Measurements from ENCODE around the gene KLHL33.

The KLHL33 gene

DNA sequence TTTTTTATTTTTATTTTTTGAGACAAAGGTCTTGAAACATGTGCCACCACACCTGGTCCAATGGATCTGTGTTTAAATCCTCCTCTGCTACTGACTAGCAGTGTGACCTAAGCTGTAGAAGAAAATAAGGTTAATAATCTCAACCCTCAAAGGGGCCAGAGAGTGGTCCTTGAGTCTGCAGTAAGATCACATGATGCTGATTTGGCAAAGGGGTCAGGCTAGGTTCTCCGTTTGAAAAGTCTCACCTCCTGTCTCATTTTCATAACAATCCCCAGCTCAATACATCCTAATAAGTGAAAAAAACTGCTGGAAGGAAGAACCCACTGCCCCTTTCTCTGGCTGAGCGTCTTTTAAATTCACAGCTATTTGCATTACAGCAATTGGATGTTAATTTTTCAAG lies 14.7 kb downstream of the KLHL33 start:
- Histone ChIP-seq H3K27ac (no peak overlapping the region), H3K4me3 (no peak overlapping the region)
- TF ChIP-seq, protein P1, sequence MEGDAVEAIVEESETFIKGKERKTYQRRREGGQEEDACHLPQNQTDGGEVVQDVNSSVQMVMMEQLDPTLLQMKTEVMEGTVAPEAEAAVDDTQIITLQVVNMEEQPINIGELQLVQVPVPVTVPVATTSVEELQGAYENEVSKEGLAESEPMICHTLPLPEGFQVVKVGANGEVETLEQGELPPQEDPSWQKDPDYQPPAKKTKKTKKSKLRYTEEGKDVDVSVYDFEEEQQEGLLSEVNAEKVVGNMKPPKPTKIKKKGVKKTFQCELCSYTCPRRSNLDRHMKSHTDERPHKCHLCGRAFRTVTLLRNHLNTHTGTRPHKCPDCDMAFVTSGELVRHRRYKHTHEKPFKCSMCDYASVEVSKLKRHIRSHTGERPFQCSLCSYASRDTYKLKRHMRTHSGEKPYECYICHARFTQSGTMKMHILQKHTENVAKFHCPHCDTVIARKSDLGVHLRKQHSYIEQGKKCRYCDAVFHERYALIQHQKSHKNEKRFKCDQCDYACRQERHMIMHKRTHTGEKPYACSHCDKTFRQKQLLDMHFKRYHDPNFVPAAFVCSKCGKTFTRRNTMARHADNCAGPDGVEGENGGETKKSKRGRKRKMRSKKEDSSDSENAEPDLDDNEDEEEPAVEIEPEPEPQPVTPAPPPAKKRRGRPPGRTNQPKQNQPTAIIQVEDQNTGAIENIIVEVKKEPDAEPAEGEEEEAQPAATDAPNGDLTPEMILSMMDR (IDR thresholded peaks at IDR 0.05) = no peak
- no peak for DNase-seq (ENCODE audit: low spot score)

DNA sequence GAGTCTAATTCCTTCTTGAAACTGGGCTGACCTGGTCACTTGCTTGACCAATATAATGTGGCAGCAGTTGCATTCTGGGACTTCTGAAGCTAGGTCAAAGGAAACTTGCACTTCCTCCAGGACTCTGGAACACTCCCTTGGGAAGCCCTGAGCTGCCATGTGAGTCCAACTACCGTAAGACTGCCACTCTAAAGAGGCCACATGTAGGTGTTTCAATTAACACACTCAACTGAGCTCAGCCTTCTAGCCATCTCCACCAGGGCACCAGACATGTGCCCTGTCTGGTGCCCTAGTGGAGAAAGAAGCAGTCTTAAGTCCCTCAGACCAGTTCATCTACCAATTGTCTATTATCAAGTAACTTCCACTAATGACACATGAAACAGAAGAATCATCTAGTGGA lies 16.5 kb downstream of the KLHL33 start:
- no peak for DNase-seq (ENCODE audit: low spot score)
- Histone ChIP-seq H3K27ac (no peak overlapping the region), H3K4me3 (no peak overlapping the region)
- TF ChIP-seq, protein P1 (IDR thresholded peaks at IDR 0.05) = no peak

DNA sequence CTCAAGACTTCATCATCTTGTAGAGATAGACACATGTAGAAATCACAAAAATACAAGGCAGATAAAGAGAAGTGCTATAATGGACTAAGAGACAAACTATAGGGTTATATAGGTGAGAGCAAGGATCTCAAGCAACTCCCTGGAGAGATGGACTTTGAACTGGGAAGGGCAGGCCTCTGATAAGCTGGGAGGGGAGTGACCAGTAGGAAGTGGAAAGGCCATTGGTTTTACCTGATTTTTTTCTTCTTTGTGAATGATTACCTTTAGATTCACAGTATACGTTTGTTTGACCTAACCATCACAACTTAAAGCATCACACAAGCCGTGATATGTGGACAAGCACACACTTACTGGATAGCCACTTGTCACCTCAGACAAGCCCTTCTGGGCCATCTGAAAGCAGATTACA lies 17.5 kb downstream of the KLHL33 start:
- no peak for DNase-seq (ENCODE audit: low spot score)
- no peak overlapping the region for H3K27ac ChIP-seq

DNA sequence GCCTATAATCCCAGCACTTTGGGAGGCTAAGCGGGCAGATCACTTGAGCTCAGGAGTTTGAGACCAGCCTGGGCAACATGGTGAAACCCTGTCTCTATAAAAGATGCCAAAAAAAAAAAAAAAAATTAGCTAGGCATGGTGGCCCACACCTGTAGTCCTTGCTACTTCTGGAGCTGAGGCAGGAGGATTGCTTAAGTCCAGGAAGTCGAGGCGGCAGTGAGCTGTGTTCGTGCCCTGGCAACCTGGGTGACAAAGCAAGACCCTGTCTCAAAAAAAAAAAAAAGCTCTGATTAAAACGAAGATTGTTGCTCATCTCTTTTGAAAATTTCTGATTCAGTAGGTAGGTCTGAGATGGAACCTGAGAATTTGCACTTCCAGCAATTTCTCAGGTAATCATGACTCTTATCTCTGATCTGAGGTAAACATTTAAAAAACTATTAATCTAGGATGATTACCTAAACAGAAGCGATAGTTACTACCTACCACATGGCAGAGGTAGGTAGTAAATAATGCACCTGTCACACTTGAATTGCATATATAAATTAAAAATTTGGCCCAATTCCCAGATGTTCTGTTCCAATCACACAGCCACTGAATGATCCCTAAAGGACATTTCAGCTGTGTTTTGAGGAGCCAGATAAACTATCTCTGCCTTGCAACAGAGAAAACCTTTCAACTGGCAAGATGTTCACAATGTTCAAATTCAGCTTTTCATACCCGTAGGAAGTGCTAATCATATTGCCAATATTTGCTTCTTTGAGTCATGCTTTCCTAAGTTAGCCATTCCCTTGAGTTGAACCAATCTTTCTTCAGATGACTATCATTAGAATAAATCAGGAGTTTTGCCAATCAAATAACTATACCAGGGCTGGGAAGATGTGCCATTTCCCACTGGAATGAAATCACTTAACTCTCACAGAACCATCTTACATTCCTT lies 18.4 kb downstream of the KLHL33 start:
- DNase-seq (ENCODE audit: low spot score) = no peak
- Histone ChIP-seq H3K27ac (no peak overlapping the region), H3K4me3 (no peak overlapping the region)
- TF ChIP-seq, protein P1 (IDR thresholded peaks at IDR 0.05) = no peak

More for the DNA sequence above, 17.5 kb downstream of the KLHL33 start:
- H3K4me3 ChIP-seq = no peak overlapping the region
- TF ChIP-seq, protein P1 (IDR thresholded peaks at IDR 0.05) = no peak

DNA sequence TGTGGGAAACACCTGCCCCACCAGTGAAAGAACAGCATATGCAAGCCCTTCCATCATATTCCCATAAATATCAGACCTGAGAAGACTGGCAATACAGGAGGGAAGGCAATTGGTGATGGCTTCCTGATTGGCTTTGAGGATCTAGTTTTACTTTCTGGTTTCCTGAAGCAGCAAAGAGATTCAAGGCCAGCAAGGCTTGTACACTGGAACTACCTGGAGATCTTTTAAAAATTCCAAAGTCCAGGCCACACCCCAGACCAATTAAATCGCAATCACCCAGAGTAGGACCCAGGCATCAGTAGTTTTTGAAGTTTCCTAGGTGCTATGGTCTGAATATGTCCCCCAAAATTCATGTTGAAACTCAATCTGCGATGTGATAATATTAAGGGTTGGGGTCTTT lies 19.7 kb downstream of the KLHL33 start:
- H3K27ac ChIP-seq = no peak overlapping the region
- no peak for DNase-seq (ENCODE audit: low spot score)

DNA sequence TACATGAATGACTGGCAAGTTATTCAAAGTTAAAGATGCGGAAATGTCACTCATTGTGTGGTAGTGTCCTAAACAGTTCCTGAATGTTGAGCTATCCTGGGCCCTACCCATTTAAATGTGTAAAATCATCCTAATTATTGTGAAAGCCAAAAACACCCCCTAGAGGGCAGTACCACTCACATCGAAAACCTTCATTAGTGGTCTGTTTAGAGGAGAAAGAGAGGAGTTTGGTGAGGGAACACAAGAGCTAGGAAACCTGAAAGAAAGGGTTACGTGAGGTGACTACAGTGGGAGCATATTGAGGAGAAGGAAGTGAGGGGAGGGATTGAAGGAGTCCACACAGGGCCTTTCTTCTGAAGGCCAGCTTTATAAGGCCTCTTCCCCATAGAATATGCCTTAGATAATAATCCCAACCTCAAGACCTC lies 20.2 kb downstream of the KLHL33 start:
- no peak for DNase-seq (ENCODE audit: low spot score)
- no peak overlapping the region for H3K4me3 ChIP-seq
- TF ChIP-seq, protein P1 (IDR thresholded peaks at IDR 0.05) = peak; percentile 40
- H3K27ac ChIP-seq = no peak overlapping the region

More for the DNA sequence above, 19.7 kb downstream of the KLHL33 start:
- TF ChIP-seq, protein P1 (IDR thresholded peaks at IDR 0.05) = no peak
- no peak overlapping the region for H3K4me3 ChIP-seq

DNA sequence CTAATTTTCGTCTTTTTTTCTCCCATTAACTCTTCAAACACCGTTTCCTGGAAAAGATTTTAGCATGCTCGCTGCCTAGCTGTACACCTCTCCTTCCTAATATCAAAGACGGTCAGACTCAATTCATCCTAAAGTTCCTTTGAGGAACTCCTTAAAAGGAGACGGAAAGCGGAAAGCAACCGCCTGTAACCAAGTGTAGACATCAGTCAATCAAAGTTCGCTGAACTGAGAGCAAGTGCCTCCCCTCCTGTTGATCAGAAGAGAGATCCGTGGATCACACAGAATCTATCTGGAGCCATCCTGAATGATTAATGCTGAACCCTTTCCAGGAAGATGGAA lies 22.3 kb downstream of the KLHL33 start:
- peak overlapping the region; percentile 85 for H3K4me3 ChIP-seq
- TF ChIP-seq, protein P1 (IDR thresholded peaks at IDR 0.05) = no peak
- peak overlapping the region; percentile 85 to 97 for H3K27ac ChIP-seq
- DNase-seq (ENCODE audit: low spot score) = no peak

Data from coronary artery (tissue), 2 donors.